G401.6 (cell line): Measurements from ENCODE around the gene PEX12.
"Not testable (repeated sequence)": the region's sequence is repeated elsewhere in the genome, so short reads cannot be mapped to it uniquely, and the experiment has no call there.

Experiments used
- FAIRE-seq: peaks from 2 replicates; lab custom pipeline; 2012; peaks lifted over from hg19 to GRCh38; lab: Jason Lieb, UNC

PEX12 gene

GRCh38 chr17:35577830-35578196 lies 558 bp downstream of the PEX12 start:
- FAIRE-seq, result no peak

DNA sequence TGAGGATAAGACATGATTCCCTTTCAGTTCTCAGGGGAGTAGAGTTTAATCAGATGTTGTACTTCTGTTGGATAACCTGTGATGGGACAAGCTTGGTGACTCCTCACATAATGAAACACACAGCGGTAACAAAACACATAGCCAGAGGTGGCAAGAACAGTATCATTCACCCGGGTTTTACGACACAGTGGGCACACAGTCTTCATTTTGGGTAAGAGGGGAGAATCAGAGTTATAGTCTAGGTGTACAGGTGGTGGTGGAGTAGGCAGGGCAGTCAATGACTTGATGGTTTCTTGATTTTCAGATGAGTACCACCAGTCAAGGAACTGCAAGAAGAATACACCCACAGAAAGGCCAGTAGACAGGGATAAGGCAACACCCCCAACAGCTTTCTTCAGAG lies 2.6 kb downstream of the PEX12 start:
- no peak for FAIRE-seq

- no peak for FAIRE-seq
Measured at GRCh38 chr17:35569405-35569804, 9.0 kb downstream of the PEX12 start.

DNA sequence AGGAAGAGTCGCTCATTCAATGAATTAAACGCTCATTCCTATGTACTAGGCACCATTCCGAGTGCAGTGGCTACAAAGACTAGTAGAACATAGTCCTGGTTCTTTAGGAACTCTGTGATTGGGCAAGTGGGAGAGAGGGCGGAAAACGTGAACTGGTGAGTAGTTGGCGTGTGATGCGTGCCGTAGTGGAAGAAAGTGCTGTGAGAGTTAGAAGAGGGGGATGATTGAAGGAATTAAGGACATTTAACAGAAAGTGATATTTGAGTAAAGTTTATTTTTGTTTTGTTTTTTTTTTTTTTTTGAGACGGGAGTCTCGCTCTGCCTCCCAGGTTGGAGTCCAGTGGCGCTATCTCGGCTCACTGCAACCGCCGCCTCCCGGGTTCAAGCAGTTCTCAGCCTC lies 9.8 kb downstream of the PEX12 start:
- no peak for FAIRE-seq

DNA sequence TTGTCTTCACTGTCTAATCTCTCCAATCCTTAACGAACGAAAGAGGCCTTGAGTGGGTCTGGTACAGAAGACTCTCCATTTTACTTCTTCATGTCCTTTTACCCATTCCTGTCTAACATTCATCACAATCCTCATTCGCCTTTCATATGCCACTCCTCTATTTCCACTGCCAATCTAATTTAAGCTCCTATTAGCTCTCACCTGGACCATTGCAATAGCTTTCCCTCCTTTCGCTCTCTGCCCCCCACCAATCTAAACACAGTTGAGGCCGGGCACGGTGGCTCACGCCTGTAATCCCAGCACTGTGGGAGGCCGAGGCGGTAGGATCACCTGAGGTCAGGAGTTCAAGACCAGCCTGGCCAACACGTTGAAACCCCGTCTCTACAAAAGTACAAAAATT lies 11.4 kb downstream of the PEX12 start:
- FAIRE-seq, result no peak

GRCh38 chr17:35563181-35563580 lies 15.2 kb downstream of the PEX12 start:
- FAIRE-seq, result not testable (repeated sequence)

DNA sequence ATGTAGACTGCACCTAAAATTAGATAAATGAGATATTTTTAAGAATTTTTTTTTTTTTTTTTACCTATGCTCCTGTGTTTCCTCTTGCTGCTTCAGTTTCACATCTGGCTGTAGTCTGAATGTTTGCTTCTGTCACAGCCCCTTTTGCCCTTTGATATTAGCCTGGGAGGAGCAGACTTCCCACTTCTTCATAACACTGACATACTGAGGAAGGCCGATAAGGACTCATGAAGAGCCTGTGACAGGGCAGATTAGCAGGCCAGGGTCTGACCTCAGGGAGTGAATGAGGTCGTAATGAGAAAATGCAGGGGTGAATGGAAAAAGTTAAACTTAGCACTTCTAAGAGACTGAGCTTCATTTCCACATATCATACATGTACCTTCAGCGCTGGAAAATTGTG lies 17.7 kb downstream of the PEX12 start, which contains the start of gene SLFN14:
SLFN14 (minus strand) TSS at position 117 of the 400 bp plus-strand sequence. CDS start 2,757 bp downstream, outside the sequence.
- FAIRE-seq, result no peak

- no peak for FAIRE-seq
Measured at GRCh38 chr17:35559495-35560210, 18.7 kb downstream of the PEX12 start.

DNA sequence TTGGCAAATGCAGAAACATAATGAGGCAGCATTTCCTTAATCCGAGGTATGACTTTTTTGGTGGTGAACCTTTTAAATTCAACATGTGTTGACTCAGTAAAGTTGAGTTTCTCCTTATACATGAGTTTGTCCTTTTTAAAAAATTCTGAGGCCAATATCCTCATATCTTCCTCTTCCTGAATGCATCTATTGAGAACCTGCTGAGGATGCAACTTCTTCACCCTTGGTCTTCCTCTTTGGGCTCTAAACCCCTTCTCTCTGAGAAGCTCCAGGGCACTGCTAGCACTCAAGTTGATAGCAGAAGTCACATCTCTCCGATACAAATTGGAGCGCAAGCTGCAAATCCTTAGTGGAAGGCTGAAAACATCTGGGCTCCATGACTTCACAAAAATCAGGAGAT lies 21.0 kb downstream of the PEX12 start:
- FAIRE-seq, result no peak

DNA sequence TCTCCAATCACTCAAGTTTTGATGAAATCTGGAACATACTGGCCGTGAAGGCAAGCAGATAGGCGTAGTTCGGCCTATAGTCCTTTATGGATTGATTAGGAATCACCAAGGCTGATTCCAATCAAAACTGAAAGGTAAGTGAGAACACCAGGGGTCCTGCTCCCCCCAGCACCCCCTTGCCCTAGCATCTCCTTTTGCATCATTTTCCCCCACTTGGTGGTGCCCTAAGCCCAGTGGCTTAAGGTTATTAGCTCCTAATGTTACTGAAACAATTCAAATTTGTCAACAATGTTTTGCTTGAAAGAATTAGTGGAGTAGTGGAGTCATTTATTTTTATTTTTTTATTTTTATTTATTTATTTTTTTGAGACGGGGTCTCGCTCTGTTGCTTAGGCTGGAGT lies 22.7 kb downstream of the PEX12 start:
- FAIRE-seq, result no peak

DNA sequence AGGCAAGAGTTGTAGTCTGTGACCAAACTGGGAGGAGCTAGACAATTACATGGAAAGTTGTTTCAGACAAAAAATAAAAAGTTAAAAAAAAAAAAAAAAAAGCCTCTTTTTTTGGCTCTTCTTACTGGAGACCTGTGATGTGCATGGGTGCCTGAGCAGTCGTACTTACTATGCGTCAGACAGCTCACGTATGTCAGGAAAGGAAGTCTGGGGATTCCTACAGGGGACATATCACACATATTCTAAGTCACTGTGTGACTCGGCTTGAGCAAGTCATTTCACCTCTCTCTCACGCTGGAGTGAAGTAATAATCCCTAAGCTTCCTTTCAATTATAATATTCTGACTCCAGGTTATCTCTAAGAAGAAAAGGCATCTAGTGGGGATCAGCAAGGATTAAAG lies 23.7 kb downstream of the PEX12 start:
- no peak for FAIRE-seq

- no peak for FAIRE-seq
Measured at GRCh38 chr17:35553310-35553709, 25.1 kb downstream of the PEX12 start.

- FAIRE-seq, result no peak
Measured at GRCh38 chr17:35548978-35549377, 29.4 kb downstream of the PEX12 start.

DNA sequence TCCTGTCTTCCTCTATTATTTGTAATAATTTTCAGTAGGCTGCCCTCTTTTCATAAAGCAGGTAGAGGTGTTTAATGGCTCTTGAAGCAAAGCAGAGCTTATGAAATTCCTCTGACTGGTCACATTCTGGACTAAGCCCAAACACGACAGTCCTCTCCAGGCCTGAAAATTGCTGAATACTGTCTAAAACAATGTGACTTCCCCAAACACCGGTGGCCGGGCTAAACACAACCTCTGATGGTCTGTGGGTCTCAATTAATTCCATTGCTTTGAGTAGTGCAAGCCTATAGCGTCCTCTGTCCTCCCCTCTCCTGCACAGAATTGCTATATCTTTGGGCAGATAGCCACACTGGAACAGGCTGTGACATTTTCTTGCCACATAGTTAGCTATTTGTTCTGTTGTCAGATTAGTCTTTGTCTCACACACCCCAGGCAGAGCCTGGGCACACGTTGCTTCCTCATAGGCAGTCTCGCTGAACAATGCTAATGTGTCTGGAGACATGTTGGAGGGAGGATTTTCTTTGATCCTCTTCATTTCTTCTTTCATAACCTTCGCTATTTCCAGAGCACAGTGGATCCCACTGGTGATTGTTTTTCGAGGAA lies 30.1 kb downstream of the PEX12 start:
- FAIRE-seq, result no peak

GRCh38 chr17:35546487-35546886 lies 31.9 kb downstream of the PEX12 start:
- FAIRE-seq, result no peak

DNA sequence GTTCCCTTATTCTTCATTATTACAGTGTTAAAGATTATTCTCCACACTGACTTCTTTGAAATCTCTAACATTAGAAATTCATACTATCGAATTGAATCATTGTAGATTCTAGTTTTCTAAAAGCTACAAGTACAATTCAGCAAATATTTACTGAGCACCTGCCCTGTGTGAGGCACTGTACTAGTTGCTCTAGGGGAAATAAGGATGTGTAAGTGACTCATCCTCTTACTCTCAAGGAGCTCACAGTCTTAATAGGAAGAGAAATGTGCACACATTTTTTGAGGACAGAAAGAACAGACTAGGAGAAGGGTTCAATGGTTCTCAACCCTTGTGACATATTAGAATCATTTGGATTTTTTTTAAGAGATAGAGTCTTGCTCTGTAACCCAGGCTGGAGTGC lies 33.2 kb downstream of the PEX12 start:
- no peak for FAIRE-seq

DNA sequence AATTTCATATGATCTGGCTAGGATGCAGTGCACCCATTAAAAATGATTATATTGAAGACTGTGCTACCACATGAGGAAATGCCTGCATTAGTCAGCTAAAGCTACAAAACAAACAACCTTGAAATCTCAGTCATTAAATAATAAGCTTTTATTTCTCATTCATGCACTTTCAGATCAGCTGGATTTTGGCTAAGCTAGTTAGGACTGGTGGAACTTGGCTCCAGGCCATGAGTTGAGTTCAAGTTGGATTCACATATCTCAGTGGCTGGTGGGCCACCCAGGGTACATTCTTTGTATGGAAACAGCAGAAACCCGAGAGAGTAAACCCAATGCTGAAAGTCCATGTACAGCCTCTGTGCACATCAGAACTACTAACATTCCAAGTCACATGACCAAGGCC lies 34.5 kb downstream of the PEX12 start:
- no peak for FAIRE-seq

- no peak for FAIRE-seq
Measured at GRCh38 chr17:35542990-35543389, 35.4 kb downstream of the PEX12 start.

DNA sequence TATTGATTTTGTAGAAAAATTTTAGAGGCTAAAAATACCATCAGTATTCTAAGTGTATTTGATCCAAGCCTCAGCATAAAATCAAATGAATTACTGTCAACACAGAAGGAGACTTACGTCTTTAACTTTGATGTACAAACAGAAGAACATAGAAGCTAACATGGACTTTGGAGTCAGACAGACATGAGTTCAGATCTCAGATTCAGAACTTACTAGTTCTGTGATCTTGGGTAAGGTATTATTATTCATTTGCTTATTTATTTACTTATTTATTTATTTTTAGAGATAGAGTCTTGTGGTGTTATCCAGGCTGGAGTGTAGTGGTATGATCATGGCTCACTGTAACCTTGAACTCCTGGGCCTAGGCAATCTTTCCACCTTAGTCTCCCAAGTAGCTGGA lies 36.9 kb downstream of the PEX12 start:
- FAIRE-seq, result no peak

DNA sequence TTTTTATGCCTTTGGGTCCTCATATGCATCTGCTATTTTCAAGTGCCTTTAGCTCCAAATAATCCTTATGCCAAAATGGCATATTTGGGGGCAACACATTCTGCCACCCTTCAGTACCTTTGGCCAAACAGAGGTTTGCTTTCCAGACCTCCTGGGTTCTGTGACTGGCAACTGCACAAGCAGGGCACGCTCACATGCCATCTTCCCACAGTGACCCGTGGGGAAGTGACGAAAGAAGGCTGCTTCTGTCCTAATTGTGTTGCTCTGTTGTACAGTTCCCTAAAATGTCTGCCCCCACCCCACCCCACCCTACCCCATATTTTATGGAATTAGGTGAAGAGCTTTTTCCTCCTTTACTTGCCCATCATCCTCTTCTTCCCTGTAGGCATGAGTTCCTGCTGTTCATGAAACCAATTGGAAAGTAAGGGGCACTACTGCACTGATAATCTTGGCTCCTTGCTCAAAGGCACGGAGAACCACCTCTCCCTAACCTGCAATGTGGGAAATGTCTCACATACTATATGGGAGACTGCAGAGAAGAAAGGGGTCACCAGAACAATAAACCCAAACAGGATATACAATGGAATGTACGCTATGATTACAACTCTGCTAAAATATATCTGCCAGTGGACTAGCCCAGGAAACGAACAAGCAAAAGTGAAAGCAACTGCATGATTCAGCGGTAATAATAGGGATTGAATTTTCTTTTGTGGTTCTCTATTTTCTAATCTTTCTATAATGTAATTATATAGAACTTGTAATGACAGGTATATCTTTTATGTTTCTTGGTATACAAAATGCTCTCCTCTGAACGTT lies 37.6 kb downstream of the PEX12 start:
- FAIRE-seq, result no peak

- no peak for FAIRE-seq
Measured at GRCh38 chr17:35539659-35540026, 38.7 kb downstream of the PEX12 start.

DNA sequence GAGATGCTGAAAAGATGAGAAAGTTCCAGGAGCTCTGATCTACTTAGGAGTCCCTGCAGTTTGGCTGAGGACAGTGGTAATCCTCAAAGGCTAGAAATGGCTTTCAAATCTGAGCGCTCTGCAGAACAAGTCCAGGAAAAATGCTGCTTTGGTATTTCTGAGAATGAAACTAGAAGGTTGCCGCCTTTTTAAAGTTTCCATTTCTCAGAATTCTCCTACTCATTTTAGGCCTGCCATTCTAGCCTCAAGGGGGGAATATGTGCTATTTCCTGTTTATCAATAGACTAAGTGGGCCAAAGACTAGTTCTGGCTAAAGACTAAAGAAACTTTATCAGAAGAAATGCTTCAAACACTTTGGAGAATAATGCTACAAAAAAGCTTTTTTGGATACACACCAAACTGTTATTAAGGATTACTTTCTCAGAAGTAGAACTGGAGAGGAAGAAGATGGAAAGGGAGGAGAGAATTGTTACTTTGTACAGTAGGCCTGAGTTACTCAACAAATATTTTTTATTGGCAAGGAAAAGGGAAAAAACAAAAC lies 40.7 kb downstream of the PEX12 start, which contains the start of gene SLFN12L:
SLFN12L (minus strand) TSS at position 78 of the 541 bp plus-strand sequence. CDS start 15,314 bp downstream, outside the sequence.
- no peak for FAIRE-seq

- no peak for FAIRE-seq
Measured at GRCh38 chr17:35536664-35537171, 41.7 kb downstream of the PEX12 start.
